K562 (cell line): ENCODE measurements around the gene MALRD1.

Source experiments
- BCLAF1 ChIP-seq, 2 experiments: fragments of 450-650 bp in 1 of 2; IDR thresholded peaks; 2 replicates each; pipeline ENCODE4 v1.6.1; 2011 to 2017; ENCODE audit warnings: low read depth in 2 of 2, antibody characterized with exemption in 1 of 2, borderline replicate concordance in 1 of 2, low read length in 1 of 2, mild to moderate bottlenecking in 1 of 2, mixed read lengths in 1 of 2; ENCODE audit not compliant: control insufficient read depth in 1 of 2
- FOXK2 ChIP-seq, 2 experiments: fragments of 450-650 bp; IDR thresholded peaks in 1 of 2; conservative IDR thresholded peaks in 1 of 2; 2 replicates each; pipeline ENCODE4 v1.6.1; 2016; ENCODE audit warnings: low read depth in 2 of 2, mild to moderate bottlenecking in 1 of 2
- MAFF ChIP-seq: IDR thresholded peaks from 2 replicates; pipeline ENCODE4 v1.6.1; 2012; ENCODE audit warnings: low read length, improper control_type of control experiment
- NFXL1 ChIP-seq: fragments of 450-650 bp; formaldehyde crosslinking; IDR thresholded peaks from 2 replicates; pipeline ENCODE4 v1.4.0; 2021; ENCODE audit warnings: mild to moderate bottlenecking
- POLR2A ChIP-seq: fragments of 450-650 bp; conservative IDR thresholded peaks from 2 replicates; pipeline ENCODE4 v1.6.1; 2016
- REST ChIP-seq, 2 experiments: fragments of 450-650 bp; formaldehyde crosslinking in 1 of 2; IDR thresholded peaks; 2 replicates each; pipeline versions ENCODE4 v1.4.0 to v1.6.1; 2014 to 2020; ENCODE audit warnings: mild to moderate bottlenecking in 2 of 2, borderline replicate concordance in 1 of 2, low read depth in 1 of 2
- SNRNP70 ChIP-seq: fragments of 200-400 bp; formaldehyde crosslinking; optimal IDR thresholded peaks from 2 replicates; pipeline ENCODE3; 2017; ENCODE audit warnings: low read depth, low read length
- SUPT5H ChIP-seq: fragments of 450-650 bp; IDR thresholded peaks from 2 replicates; pipeline ENCODE4 v1.6.1; 2016
- ZBTB2 ChIP-seq: fragments of 450-650 bp; IDR thresholded peaks from 2 replicates; pipeline ENCODE4 v1.6.1; 2016; ENCODE audit warnings: antibody characterized with exemption
- ZNF75A ChIP-seq: fragments of 450-650 bp; formaldehyde crosslinking; IDR thresholded peaks from 2 replicates; pipeline ENCODE4 v1.4.0; 2020; ENCODE audit warnings: mild to moderate bottlenecking

- TF ChIP-seq BCLAF1 (IDR thresholded peaks at IDR 0.05; ENCODE audit: borderline replicate concordance in 1 of 2, control insufficient read depth in 1 of 2, low read depth in 2 of 2, low read length in 1 of 2) (no peak), FOXK2 (conservative IDR thresholded peaks at IDR 0.05 in 1 of 2, IDR thresholded peaks at IDR 0.05 in 1 of 2; ENCODE audit: low read depth in 2 of 2) (no peak), ZNF75A (CRISPR knock-in tag) (no peak), SUPT5H (no peak), REST (IDR thresholded peaks at IDR 0.05; ENCODE audit: borderline replicate concordance) (no peak), REST (CRISPR knock-in tag; IDR thresholded peaks at IDR 0.05; ENCODE audit: low read depth) (no peak), MAFF (no peak), POLR2A (no peak), ZBTB2 (no peak), SNRNP70 (no peak), NFXL1 (CRISPR knock-in tag) (no peak)
Observed at GRCh38 chr10:19479854-19480253, 431.3 kb downstream of the MALRD1 start.
